HG03066 (cell line): ENCODE results near the gene MYZAP.
"Not testable (repeated sequence)": the region's sequence is repeated elsewhere in the genome, so short reads cannot be mapped to it uniquely, and the experiment has no call there.

Source experiments
- ATAC-seq: cut with Tn5 transposase; IDR thresholded peaks from one replicate; pipeline ENCODE4 v1.9.1; 2021; ENCODE audit warnings: low read depth; ENCODE audit not compliant: unreplicated experiment

MYZAP gene

GRCh38 chr15:57592426-57592825 lies 722 bp downstream of the MYZAP start:
- no peak for ATAC-seq

DNA sequence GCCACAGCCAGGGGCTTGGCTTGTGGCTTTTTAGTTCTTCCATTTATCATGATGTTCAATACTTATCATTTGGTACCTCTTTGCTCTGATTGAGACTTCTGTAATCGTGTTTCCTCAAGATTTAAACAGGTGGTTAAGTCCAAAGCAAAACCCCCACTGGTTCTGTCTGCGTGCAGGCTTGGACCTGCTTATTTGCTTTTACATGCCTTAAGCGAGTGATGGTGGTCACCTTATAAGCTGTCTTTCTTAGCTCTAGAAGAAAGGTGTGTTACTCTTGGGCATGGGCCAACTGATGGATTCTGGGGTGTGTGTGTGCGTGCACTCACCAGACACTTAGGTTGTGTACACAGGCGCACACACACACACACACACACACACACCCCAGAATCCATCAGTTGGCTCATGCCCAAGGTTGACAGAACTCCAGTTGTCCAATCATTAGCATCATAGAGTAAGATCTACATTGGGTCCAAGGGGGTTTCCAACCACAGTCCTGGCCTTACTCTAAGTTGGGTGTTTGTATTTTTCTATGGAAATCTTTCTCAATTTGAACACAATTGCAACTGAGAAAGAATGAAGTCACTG lies 1.2 kb downstream of the MYZAP start:
- ATAC-seq: no peak

- no peak for ATAC-seq
Measured at GRCh38 chr15:57594479-57594878, 2.8 kb downstream of the MYZAP start.

GRCh38 chr15:57595011-57595866 lies 3.5 kb downstream of the MYZAP start:
- no peak for ATAC-seq

- no peak for ATAC-seq
Measured at GRCh38 chr15:57596301-57596855, 4.7 kb downstream of the MYZAP start.

DNA sequence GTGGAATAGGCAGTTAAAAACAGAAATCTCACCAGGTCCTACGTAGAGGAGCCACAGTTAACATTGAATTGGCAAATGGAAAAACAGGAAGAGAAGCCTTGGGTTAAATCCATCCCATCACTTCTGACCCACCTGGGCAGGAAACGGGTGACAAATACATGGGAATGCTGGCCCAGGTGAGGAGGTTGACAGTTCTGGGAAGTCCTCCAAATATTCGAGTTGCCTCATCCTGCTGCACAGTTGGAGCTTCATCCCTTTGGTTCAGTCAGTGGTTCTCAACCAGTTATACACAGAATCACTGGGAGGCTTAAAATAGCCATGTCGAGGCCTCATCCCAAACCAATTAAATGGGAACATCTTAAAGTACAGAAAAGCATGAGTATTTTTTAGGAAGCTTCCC lies 5.3 kb downstream of the MYZAP start:
- ATAC-seq: no peak

GRCh38 chr15:57597431-57597830 lies 5.7 kb downstream of the MYZAP start:
- no peak for ATAC-seq

DNA sequence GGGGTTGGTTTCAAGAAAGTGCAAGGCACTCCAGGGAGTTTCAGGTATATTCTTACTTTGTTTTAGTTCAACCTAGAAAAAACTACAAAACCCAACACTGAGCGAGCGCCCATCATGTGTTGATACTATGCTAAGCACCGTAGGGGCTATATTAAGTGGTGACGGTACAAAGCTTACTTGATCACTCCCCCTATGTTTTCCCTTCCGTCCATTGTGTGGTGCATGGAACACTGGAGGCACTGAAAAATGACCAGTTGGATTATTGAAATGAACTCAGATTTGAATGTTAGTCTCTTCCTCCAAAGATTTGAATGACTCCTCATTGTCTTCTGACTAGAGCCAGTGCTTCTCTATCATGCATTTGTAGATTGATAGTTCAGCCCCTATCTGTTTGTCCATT lies 6.6 kb downstream of the MYZAP start:
- no peak for ATAC-seq

DNA sequence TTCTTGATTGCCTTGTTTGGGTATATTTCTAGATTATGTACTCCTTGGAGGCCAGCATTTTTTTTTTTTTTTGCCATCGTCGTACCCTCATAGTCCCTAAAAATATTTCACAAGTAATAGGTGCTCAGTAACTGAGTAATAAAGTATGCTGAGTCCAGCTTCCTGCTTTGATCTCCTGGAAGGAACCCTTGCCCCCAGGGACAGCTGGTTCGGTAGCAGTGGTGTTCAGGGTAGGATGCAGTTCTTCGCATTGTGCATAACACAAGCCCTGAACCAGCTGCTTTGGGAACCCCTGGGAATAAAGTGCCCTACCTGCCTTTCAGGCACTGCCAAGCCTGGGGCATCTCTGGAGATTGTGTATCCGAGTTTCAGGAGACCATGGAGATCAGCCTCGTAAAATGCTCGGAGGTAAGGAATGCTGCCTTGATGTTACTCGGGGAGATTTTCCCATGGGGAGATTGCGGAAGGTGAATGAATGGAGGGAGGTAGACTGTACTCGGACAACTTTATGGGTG lies 7.6 kb downstream of the MYZAP start:
- no peak for ATAC-seq

DNA sequence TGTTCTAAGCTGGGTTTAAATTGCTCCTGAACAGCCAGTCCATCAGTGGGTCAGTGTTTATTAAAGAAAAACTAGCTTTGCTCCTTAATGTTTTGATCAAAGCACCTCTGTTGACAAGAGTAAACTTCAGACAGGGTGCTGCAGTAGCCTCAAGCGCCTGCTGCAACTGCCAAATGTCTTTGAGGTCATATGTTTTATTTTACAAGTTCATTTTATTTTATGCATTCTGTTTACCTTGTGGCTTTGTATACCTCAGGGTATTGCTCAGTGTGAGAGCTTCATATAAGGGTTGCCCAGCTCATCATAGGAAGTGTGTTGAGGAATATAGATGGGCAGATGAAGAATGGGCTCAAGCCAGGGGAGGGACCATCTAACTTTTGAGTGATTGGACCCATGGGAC lies 8.5 kb downstream of the MYZAP start:
- ATAC-seq: no peak

GRCh38 chr15:57604507-57604906 lies 12.8 kb downstream of the MYZAP start:
- no peak for ATAC-seq

GRCh38 chr15:57605491-57605890 lies 13.8 kb downstream of the MYZAP start:
- no peak for ATAC-seq

GRCh38 chr15:57606048-57606447 lies 14.3 kb downstream of the MYZAP start:
- ATAC-seq: no peak

- no peak for ATAC-seq
Measured at GRCh38 chr15:57606816-57607215, 15.1 kb downstream of the MYZAP start.

DNA sequence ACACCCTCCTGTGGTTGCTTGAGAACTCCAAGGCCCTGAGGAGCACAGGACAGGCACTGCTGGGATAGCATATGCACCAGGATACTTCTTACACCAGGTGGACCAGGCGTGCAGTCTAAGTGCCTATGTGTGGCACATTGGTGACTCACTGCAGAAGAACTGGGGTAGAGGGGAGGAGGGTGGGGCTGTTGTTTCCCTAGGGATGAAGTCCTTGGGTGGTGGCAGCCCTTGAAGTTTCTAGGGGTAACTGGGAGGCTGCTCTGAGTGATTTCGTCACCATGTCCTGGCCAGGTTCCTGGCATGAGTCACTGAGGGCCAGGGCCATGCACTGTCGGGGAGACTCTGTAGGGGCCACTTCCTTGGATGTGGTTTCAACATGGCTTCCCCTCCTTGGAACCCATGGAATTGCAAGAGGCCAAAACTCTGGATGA lies 15.9 kb downstream of the MYZAP start:
- ATAC-seq: no peak

DNA sequence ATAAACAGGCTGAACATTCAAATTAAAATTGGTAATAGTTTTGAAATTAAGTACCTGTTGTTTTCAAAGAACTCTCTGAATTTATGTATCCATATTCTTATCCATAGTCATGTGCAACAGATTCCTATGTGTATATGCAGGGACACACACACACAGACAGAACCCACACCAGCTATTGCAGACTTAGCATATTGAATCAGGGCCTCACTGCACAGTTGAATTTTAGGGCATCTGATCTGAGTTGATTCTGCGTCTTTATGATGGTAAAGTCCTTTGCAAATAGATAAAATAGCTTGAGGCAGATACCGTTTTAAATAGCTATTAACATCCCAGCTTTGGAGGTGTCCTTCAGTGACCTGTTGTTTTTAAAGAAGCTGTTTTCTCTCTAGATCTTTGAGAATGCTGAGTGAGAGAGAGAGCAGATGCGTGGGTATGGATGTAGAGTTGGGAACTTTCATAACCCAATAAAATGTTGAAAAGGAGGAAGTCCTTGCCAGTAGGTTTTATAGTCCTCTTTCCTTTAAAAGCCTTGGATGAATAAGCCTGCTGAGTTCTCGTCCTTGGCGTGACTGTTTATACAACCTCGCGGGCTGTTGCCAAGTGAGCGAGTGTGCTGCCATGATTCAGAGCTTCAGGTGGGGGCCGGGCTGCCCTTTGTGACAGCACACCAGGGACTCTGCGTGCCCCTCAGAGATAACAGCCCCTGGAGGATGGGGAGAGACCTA lies 18.3 kb downstream of the MYZAP start:
- ATAC-seq: no peak

DNA sequence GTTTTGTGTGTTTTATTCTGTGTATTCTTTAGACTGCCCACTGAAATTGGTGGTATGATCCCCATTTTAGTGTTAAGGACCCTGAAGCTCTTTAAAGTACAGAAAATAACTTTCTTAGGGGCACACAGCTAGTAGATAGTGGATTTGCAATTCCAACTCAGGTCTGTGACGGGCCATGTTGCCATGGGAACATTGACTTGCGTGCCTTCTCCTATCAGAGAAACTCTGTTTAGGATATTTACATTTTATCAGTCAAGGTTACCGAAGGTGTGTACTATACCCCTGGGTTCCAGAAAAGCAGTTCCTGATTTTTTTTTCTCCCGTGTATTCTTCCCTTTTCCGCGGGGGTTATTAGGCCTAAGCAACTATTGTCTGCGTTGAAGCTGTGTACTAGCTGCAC lies 19.4 kb downstream of the MYZAP start:
- no peak for ATAC-seq

- no peak for ATAC-seq
Measured at GRCh38 chr15:57611938-57612337, 20.2 kb downstream of the MYZAP start.

GRCh38 chr15:57614241-57614640 lies 22.5 kb downstream of the MYZAP start:
- ATAC-seq: no peak

GRCh38 chr15:57615951-57616496 lies 24.3 kb downstream of the MYZAP start:
- not testable (repeated sequence) for ATAC-seq

DNA sequence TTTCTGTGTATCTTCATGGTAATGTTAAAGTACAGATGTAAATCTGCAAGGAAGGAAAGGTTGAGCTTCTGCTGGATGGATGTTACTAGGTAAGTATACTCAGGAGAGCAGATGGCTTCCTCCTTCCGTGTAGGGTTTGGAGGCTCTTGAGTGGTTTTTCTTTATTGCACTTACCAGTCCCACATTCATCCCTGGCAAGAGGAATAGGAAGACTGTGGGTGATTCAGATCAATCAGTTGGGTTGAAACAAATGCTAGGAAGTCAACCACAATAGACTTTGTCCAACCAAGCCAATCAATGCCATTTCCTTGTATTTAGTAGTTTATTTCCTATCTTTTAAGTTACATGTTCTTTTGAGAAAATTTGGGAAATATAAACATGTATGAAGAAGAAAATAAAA lies 26.6 kb downstream of the MYZAP start:
- ATAC-seq: no peak
